NT2/D1 (cell line): Measurements from ENCODE around the gene POU6F2.

Experiments
- DNase-seq: peaks from one replicate; pipeline ENCODE4 v3.0.0-alpha.2; 2011; ENCODE audit warnings: low read depth, low spot score
- H3K27me3 ChIP-seq: 2 replicates; pipeline ENCODE4 v1.6.0; 2011; ENCODE audit warnings: mild to moderate bottlenecking; ENCODE audit not compliant: insufficient read length, insufficient read depth
- H3K36me3 ChIP-seq: 2 replicates; pipeline ENCODE4 v1.6.1; 2011; ENCODE audit warnings: mild to moderate bottlenecking, low read length, mixed read lengths; ENCODE audit not compliant: insufficient read depth, insufficient read length
- H3K4me1 ChIP-seq: 2 replicates; pipeline ENCODE4 v1.5.1; 2011; ENCODE audit not compliant: insufficient read depth, insufficient read length
- H3K4me3 ChIP-seq: 2 replicates; pipeline ENCODE4 v1.5.1; 2011; ENCODE audit warnings: low read depth; ENCODE audit not compliant: insufficient read length
- H3K9ac ChIP-seq: 2 replicates; pipeline ENCODE4 v1.6.0; 2011; ENCODE audit warnings: low read depth; ENCODE audit not compliant: insufficient read length
- H3K9me3 ChIP-seq: 2 replicates; pipeline ENCODE4 v1.5.1; 2011; ENCODE audit warnings: mild to moderate bottlenecking, low read length; ENCODE audit not compliant: insufficient read depth
- SUZ12 ChIP-seq: IDR thresholded peaks from 2 replicates; pipeline ENCODE4 v1.6.1; 2011; ENCODE audit not compliant: insufficient read length, insufficient read depth; ENCODE audit errors: extremely low read depth
- YY1 ChIP-seq: IDR thresholded peaks from 2 replicates; pipeline ENCODE4 v1.6.1; 2011; ENCODE audit not compliant: insufficient read length, insufficient read depth
- ZNF274 ChIP-seq: IDR thresholded peaks from 2 replicates; pipeline ENCODE4 v1.6.1; 2011; ENCODE audit warnings: mild to moderate bottlenecking, low read depth, low read length

The POU6F2 gene

GRCh38 chr7:39272111-39272510 lies 294.4 kb downstream of the POU6F2 start:
- DNase-seq: no peak
- peaks cover 2% of the 10 kb centered on the region for H3K4me1 ChIP-seq
- no peak overlapping the region for H3K9ac ChIP-seq
- no peaks in the 10 kb centered on the region for H3K9me3 ChIP-seq
- no peaks in the 10 kb centered on the region for H3K36me3 ChIP-seq
- H3K27me3 ChIP-seq: no peaks in the 10 kb centered on the region
- H3K4me3 ChIP-seq: no peak overlapping the region
- TF ChIP-seq SUZ12: no peak
- no peak for TF ChIP-seq ZNF274
- no peak for TF ChIP-seq YY1

GRCh38 chr7:39272691-39273090 lies 295.0 kb downstream of the POU6F2 start:
- Histone ChIP-seq H3K27me3 (no peaks in the 10 kb centered on the region), H3K4me1 (peaks cover 2% of the 10 kb centered on the region), H3K36me3 (no peaks in the 10 kb centered on the region), H3K9ac (no peak overlapping the region), H3K9me3 (no peaks in the 10 kb centered on the region), H3K4me3 (no peak overlapping the region)
- TF ChIP-seq ZNF274 (no peak), SUZ12 (no peak), YY1 (no peak)
- no peak for DNase-seq

- Histone ChIP-seq H3K27me3 (no peaks in the 10 kb centered on the region), H3K4me3 (no peak overlapping the region), H3K9ac (no peak overlapping the region), H3K4me1 (no peaks in the 10 kb centered on the region), H3K36me3 (no peaks in the 10 kb centered on the region), H3K9me3 (no peaks in the 10 kb centered on the region)
- no peak for DNase-seq
- TF ChIP-seq SUZ12 (no peak), ZNF274 (no peak), YY1 (no peak)
Measured at GRCh38 chr7:39280337-39280736, 302.6 kb downstream of the POU6F2 start.

- DNase-seq: no peak
- no peaks in the 10 kb centered on the region for H3K36me3 ChIP-seq
- H3K4me3 ChIP-seq: no peak overlapping the region
- H3K27me3 ChIP-seq: no peaks in the 10 kb centered on the region
- no peaks in the 10 kb centered on the region for H3K9me3 ChIP-seq
- no peaks in the 10 kb centered on the region for H3K4me1 ChIP-seq
- TF ChIP-seq SUZ12 (no peak), ZNF274 (no peak), YY1 (no peak)
- H3K9ac ChIP-seq: no peak overlapping the region
Measured at GRCh38 chr7:39285256-39285655, 307.5 kb downstream of the POU6F2 start.

- Histone ChIP-seq H3K27me3 (no peaks in the 10 kb centered on the region), H3K9me3 (no peaks in the 10 kb centered on the region), H3K36me3 (no peaks in the 10 kb centered on the region), H3K4me1 (no peaks in the 10 kb centered on the region), H3K4me3 (no peak overlapping the region), H3K9ac (no peak overlapping the region)
- TF ChIP-seq ZNF274 (no peak), YY1 (no peak), SUZ12 (no peak)
- no peak for DNase-seq
Measured at GRCh38 chr7:39288303-39288702, 310.6 kb downstream of the POU6F2 start.

GRCh38 chr7:39291628-39292410 lies 314.1 kb downstream of the POU6F2 start:
- no peak for DNase-seq
- no peaks in the 10 kb centered on the region for H3K9me3 ChIP-seq
- H3K4me3 ChIP-seq: no peak overlapping the region
- H3K27me3 ChIP-seq: no peaks in the 10 kb centered on the region
- H3K36me3 ChIP-seq: no peaks in the 10 kb centered on the region
- TF ChIP-seq ZNF274 (no peak), YY1 (no peak), SUZ12 (no peak)
- H3K9ac ChIP-seq: no peak overlapping the region
- no peaks in the 10 kb centered on the region for H3K4me1 ChIP-seq

GRCh38 chr7:39293056-39293823 lies 315.5 kb downstream of the POU6F2 start:
- Histone ChIP-seq H3K9ac (no peak overlapping the region), H3K4me1 (no peaks in the 10 kb centered on the region), H3K36me3 (no peaks in the 10 kb centered on the region), H3K4me3 (no peak overlapping the region), H3K27me3 (no peaks in the 10 kb centered on the region), H3K9me3 (no peaks in the 10 kb centered on the region)
- TF ChIP-seq YY1 (no peak), SUZ12 (no peak), ZNF274 (no peak)
- no peak for DNase-seq
